IPS-15b (cell line): ENCODE measurements around the gene NRXN3.
"Not testable (repeated sequence)": the region's sequence is repeated elsewhere in the genome, so short reads cannot be mapped to it uniquely, and the experiment has no call there.

Source experiments
- H3K27me3 ChIP-seq: one replicate; pipeline ENCODE4 v1.6.1; 2013; ENCODE audit warnings: low read length; ENCODE audit not compliant: control insufficient read depth, insufficient read depth
- H3K36me3 ChIP-seq: one replicate; pipeline ENCODE4 v1.6.1; 2013; ENCODE audit warnings: low read length; ENCODE audit not compliant: control insufficient read depth, insufficient read depth
- H3K4me1 ChIP-seq: one replicate; pipeline ENCODE4 v1.6.1; 2013; ENCODE audit warnings: mild to moderate bottlenecking, low read length; ENCODE audit not compliant: control insufficient read depth, insufficient read depth
- H3K4me3 ChIP-seq: one replicate; pipeline ENCODE4 v1.5.1; 2013; ENCODE audit warnings: low read depth, low read length
- H3K9ac ChIP-seq: one replicate; pipeline ENCODE4 v1.6.1; 2013; ENCODE audit warnings: low read depth, mild to moderate bottlenecking, low read length
- H3K9me3 ChIP-seq: one replicate; pipeline ENCODE4 v1.6.1; 2013; ENCODE audit warnings: mild to moderate bottlenecking, low read length; ENCODE audit not compliant: control insufficient read depth, insufficient read depth

NRXN3 gene

DNA sequence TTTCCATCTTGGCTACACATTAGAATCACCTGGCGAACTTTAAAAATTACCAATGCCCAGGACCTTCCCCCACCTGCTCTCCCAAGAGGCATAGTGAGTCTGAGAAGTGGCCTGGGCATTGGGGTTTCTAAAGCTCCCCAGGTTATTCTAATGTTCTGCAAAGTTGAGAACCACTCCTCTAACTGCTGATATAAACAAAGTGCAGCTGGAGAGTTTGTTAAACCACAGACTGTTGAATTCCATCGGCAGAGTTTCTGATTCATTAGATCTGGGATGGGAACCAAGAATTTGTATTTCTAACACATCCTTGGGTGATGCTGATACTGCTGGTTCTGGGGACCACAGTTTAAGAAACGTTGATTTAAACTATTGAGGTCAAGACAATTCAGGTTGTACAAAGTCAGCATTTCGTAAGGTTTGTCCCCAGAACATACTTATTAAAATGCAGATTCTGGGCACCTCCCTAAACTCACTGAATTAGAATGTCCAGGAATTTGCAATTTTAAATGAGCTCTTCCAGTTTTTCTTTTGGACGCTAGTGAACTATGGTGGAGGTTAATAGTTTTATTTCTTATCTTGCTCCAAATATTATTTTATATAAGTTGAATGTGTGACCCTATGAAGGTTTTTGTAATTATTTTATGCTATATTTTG, 309.1 kb downstream of the NRXN3 start:
- Histone ChIP-seq H3K4me1 (no peaks in the 10 kb centered on the region), H3K9me3 (no peaks in the 10 kb centered on the region), H3K27me3 (no peaks in the 10 kb centered on the region), H3K36me3 (no peaks in the 10 kb centered on the region), H3K4me3 (no peak overlapping the region), H3K9ac (no peak overlapping the region)

DNA sequence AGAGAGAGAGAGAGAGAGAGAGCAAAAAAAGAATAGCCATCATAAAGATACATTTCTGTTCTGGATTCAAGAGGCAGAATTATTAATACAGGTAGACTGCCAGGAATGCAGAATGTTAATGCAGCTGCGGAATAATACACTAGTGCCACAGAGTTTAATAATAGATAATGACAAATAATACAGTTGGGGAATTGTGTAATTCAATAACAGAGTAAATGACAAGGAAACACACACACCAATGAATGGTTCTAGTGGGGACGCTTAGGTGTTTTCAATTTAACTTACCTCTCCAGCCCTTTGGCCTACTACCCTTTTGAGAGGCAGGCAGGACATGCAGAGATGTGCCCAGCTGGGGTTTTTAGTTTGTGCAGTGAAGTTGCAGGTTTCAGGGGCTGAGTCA, 313.9 kb downstream of the NRXN3 start:
- H3K36me3 ChIP-seq: no peaks in the 10 kb centered on the region
- H3K27me3 ChIP-seq: no peaks in the 10 kb centered on the region
- no peak overlapping the region for H3K4me3 ChIP-seq
- no peaks in the 10 kb centered on the region for H3K4me1 ChIP-seq
- no peak overlapping the region for H3K9ac ChIP-seq
- no peaks in the 10 kb centered on the region for H3K9me3 ChIP-seq

DNA sequence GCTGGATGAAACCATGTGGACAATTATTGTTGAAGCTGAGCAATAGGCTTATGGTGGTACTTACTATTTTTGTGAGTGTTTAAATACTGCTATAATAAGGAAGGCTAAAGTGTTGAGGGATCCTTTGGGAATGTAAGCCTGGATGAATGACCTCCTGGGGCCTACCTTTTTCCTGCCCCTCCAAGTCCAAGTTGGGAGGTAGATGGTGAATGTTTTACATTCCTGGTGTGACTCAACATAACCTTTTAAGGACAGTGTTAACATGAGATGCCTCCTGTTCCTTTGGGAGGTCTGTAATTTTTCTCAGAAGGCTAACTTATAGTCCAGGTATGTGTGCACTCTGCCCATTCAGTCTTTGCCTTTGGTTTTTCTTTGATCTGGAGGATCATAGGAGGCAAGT, 315.9 kb downstream of the NRXN3 start:
- Histone ChIP-seq H3K36me3 (no peaks in the 10 kb centered on the region), H3K4me3 (no peak overlapping the region), H3K4me1 (no peaks in the 10 kb centered on the region), H3K9ac (no peak overlapping the region), H3K27me3 (no peaks in the 10 kb centered on the region), H3K9me3 (no peaks in the 10 kb centered on the region)

GRCh38 chr14:78486621-78487020, 316.4 kb downstream of the NRXN3 start:
- Histone ChIP-seq H3K4me1 (no peaks in the 10 kb centered on the region), H3K36me3 (no peaks in the 10 kb centered on the region), H3K9me3 (no peaks in the 10 kb centered on the region), H3K27me3 (no peaks in the 10 kb centered on the region), H3K9ac (no peak overlapping the region), H3K4me3 (no peak overlapping the region)

GRCh38 chr14:78487573-78487972, 317.4 kb downstream of the NRXN3 start:
- H3K9me3 ChIP-seq, H3K4me3 ChIP-seq, H3K36me3 ChIP-seq, H3K27me3 ChIP-seq, H3K4me1 ChIP-seq, H3K9ac ChIP-seq: not testable (repeated sequence)

- Histone ChIP-seq H3K4me3 (no peak overlapping the region), H3K27me3 (no peaks in the 10 kb centered on the region), H3K9ac (no peak overlapping the region), H3K4me1 (no peaks in the 10 kb centered on the region), H3K36me3 (no peaks in the 10 kb centered on the region), H3K9me3 (no peaks in the 10 kb centered on the region)
Observed at GRCh38 chr14:78488938-78489337, 318.8 kb downstream of the NRXN3 start.

- H3K4me3 ChIP-seq: no peak overlapping the region
- no peaks in the 10 kb centered on the region for H3K9me3 ChIP-seq
- H3K36me3 ChIP-seq: no peaks in the 10 kb centered on the region
- H3K9ac ChIP-seq: no peak overlapping the region
- no peaks in the 10 kb centered on the region for H3K27me3 ChIP-seq
- no peaks in the 10 kb centered on the region for H3K4me1 ChIP-seq
Observed at GRCh38 chr14:78491048-78491447, 320.9 kb downstream of the NRXN3 start.

DNA sequence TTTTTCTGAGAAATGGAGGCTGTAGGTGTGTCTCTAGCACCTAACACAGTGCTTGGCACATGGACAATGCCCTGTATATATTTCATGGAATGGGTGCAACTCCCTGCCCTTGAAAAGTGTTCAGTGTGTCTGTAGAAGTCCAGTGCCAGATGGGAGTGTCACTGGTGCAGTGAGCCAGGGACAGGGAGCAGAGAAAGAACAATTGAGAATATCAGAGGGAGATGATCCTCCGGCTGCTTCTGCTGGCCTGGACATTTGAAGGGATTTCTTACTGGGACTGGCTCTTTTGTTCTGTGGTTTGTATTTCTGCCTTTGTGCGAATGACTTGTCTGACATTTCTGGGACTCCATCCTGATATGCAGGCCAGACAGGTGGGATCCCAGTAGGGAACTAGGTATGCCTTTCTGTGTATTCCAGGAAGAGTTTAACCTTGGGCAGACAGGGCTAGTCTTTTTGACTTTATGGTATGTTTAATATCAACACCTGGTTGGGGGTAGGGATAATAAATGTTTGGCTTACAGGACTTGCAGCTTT, 328.0 kb downstream of the NRXN3 start:
- no peaks in the 10 kb centered on the region for H3K27me3 ChIP-seq
- H3K36me3 ChIP-seq: no peaks in the 10 kb centered on the region
- no peaks in the 10 kb centered on the region for H3K9me3 ChIP-seq
- H3K4me3 ChIP-seq: no peak overlapping the region
- no peak overlapping the region for H3K9ac ChIP-seq
- H3K4me1 ChIP-seq: no peaks in the 10 kb centered on the region

DNA sequence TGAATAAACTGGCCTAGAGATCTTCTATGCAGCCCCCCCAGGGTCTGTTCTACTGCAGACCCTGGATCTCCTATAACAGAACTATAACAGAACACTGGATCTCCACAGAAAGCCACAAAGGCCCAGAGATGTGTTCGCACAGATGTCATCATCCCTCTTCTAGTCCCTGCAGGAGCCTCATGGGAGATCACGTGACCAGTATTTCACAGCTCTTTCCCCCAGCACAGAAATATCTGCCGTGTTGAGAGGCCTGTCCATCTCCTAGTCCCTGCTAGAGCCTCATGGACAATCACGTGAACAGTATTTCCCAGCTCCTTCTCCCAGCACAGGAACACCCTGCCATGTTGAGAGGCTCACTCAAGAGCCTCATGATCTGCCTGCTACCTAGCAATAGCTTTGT, 331.7 kb downstream of the NRXN3 start:
- no peaks in the 10 kb centered on the region for H3K27me3 ChIP-seq
- no peaks in the 10 kb centered on the region for H3K4me1 ChIP-seq
- H3K36me3 ChIP-seq: no peaks in the 10 kb centered on the region
- no peak overlapping the region for H3K9ac ChIP-seq
- H3K9me3 ChIP-seq: no peaks in the 10 kb centered on the region
- H3K4me3 ChIP-seq: no peak overlapping the region

- H3K9ac ChIP-seq: no peak overlapping the region
- H3K9me3 ChIP-seq: no peaks in the 10 kb centered on the region
- no peaks in the 10 kb centered on the region for H3K27me3 ChIP-seq
- H3K36me3 ChIP-seq: no peaks in the 10 kb centered on the region
- no peak overlapping the region for H3K4me3 ChIP-seq
- no peaks in the 10 kb centered on the region for H3K4me1 ChIP-seq
Observed at GRCh38 chr14:78508023-78508422, 337.9 kb downstream of the NRXN3 start.

GRCh38 chr14:78509516-78509915, 339.3 kb downstream of the NRXN3 start:
- no peaks in the 10 kb centered on the region for H3K36me3 ChIP-seq
- no peaks in the 10 kb centered on the region for H3K27me3 ChIP-seq
- no peaks in the 10 kb centered on the region for H3K4me1 ChIP-seq
- no peaks in the 10 kb centered on the region for H3K9me3 ChIP-seq
- H3K9ac ChIP-seq: no peak overlapping the region
- no peak overlapping the region for H3K4me3 ChIP-seq

DNA sequence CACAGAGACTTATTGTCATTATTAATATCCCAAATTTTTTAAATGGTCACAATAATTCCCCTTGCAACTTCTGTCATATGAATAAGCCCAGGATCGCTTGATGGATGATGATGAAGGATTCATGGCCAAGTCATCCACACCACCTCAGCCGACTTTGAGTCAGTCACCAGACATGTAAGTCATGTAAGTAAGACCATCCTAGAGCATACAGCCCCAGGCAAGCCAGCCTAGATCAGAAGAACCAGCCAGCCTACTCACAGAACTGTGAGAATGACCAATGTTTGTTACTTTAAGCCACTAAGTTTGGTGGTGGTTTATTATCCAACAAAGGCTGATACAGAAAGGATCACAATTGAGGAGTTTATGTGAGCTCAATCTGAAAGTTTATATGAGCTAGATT, 341.8 kb downstream of the NRXN3 start:
- H3K9ac ChIP-seq: no peak overlapping the region
- H3K36me3 ChIP-seq: no peaks in the 10 kb centered on the region
- H3K27me3 ChIP-seq: no peaks in the 10 kb centered on the region
- no peaks in the 10 kb centered on the region for H3K9me3 ChIP-seq
- no peaks in the 10 kb centered on the region for H3K4me1 ChIP-seq
- H3K4me3 ChIP-seq: no peak overlapping the region
